Dedifferentiated amniotic fluid mesenchymal stem cell (primary cell): ENCODE results near the gene PODXL.
"Not testable (repeated sequence)": the region's sequence is repeated elsewhere in the genome, so short reads cannot be mapped to it uniquely, and the experiment has no call there.

Experiments
- DNase-seq: peaks from one replicate; pipeline ENCODE4 v3.0.0-alpha.2; 2016; ENCODE audit errors: extremely low spot score

Gene PODXL

DNA sequence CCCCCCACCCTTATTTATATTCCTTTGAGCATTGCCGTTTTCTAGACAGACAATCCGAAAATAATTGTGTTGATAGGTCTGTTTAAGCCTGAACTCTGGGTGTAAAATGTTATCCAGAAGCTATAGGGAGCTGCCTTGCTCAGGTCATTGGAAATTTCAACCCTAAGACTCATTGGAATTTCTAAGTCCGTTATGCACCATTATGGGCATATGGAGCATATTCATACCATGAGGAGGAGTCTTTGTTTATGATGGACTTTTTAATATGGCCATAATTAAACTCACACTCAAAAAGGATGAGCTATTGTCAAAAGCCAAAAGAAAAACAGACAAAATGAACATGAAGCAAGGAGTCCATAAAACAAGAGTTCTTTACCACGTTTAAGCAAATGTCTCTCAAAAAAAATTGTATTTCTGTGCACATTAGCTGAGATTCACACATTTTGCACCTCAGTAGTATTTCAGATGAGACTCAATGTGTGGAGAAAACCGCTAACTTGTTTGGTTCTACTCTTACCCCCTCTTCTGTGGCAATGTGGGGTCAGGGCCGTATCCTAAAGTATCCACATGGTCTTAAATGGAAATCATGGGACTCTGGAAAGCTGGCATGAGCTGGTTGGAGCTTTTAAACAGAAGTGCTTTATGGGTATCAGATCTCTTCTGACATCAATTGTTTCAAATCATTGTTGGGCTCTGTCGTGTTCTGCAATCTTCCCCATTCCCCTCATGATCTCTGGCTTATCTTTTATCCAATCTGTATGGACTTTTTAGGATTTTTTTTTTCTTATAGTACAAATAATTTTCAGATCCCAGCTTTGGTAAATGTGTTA is 60.5 kb downstream of the PODXL start:
- DNase-seq = no peak

DNA sequence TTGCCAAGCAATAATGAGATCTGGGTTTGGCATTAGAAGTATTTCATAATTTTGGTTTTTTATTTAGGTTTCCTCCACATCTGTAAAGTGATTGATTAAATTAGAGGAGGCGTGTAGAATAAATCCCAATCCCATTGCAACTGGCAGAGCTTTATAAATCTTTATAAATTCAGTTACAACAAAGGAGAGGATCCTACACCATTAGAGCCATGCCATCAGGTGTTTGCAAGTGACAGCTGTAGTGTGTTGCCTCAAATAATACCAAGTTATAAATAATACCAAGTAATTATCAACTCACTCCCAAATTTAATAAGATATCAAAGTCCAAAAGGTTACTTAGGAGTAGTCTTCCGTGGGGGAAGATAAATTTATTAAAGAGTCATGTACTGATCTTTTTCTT is 62.2 kb downstream of the PODXL start:
- DNase-seq = no peak

DNA sequence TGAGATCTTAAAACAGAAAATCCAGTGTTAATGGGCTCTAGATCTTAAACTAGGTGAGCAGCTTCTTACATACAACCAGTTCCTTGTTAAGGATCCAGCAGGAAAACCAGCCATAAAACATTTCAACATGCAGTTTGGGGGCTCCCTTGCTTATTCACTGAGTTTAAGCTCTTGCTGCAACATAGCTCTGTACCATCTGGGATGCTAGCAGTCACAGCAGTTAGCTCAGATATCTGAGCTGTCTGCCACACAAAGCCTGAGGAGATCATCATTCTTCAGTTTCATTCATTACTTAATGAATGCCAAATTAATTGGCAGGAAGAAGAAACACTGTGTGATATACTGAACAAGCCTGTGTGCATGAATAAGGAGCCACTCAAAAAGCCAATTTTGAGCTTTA is 62.8 kb downstream of the PODXL start:
- DNase-seq = no peak

DNA sequence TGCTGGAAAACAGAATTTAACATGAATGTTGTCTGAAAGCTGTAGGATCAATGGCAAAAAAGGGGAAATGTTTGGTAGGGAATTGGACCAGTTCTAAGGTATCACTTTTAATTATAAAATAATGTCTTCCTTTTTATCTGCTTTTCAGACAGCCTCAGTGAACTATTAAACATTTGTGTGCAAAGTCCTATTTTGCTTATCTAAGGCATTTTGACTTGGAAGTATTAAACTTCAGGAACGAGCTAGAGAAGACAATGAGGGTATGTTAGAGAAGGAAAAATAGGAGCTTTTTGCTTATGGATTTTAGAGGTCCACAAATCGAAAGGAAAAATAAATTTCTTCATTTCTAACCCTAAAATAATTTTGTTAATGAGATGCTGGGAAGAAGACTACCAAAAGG is 63.3 kb downstream of the PODXL start:
- no peak for DNase-seq

DNA sequence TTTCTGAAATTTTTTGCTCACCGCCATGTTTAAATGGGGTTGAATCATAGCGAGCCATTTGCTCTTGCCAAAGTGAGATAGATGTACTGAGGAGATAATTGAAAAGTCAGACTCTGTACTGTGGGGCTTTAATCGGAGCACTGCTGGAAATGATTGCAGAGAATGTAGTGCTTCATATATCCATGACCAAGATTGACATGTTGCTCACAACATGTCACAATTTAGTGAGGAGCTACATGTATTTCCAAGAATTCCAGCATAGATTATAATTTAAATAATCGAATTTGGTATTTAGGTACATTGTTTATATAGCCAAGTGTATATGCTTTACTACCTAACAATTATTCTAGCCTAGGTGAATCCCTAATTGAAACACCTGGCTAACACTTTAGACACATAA is 66.5 kb downstream of the PODXL start:
- DNase-seq = no peak

DNA sequence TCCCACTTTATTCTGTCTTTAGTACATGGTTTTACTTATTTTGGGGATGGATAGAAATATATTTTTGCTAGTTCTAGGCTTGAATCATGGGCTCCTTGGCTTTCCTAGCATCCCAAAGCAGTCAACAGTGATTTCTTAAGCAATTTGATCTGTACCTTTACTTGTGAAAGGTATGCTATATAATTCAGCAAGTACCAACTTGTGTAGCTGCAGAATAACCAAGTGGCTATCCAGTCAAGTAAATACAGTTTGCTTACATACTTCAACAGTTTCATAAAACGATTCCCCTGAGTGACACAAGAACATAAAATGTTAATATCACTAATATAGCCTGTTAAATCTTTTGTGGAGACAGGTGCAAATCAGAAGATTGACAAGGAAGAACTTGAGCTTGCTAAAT is 67.2 kb downstream of the PODXL start:
- DNase-seq = no peak

DNA sequence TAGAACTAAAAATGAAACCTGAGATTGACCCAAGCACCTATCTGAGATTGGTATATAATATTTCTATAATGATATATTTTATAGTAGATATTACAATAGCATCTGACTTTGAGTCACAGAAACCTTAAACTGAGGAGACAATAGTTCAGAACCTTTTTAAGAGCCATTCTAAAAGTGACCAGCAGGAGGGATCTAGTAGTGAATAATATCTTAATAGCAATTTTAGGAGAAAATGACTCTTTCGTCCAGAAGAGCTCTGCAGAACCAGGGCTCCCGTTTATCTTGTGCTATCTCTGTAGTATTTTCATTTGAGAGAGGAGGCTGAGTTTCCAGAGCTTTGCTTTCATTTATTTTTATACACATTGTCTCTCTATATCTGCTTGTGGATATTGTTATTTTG is 68.1 kb downstream of the PODXL start:
- no peak for DNase-seq

DNA sequence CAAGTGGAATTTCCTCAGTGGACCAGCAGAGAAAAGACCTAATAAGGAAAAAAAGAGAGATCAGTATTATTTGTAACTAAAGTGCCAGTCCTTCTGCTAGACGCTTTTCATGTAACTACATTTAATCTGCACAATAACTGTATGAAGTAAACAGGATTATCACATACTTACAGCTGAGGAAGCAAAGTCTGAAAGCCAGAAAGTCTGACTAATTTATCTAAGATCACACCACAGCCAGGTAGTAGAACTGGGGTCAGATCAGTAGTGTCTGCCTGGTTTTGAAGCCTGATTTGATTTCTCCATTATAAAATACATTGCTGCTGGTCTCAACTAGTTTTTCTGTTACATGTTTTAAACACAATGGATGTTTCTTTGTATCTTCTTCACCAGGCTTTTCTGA is 69.2 kb downstream of the PODXL start:
- no peak for DNase-seq

DNA sequence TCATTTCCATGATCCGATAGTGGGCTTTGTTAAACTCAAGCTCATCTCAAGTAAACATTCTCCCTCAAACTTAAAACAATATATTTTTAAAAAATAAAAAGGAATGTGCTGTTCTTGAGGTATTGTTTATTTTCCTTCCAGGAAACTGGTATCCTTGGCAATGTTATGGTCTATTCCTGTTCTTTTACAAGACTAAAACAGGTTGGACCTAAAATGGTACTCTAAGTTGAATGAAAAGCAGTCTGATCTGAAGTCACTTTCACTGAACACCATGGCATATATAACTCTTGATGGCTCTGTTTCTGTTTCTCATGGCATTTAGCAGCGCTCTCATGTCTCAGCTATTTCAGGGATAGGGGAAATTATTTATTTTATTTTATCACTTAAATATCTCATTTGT is 70.1 kb downstream of the PODXL start:
- DNase-seq = no peak

DNA sequence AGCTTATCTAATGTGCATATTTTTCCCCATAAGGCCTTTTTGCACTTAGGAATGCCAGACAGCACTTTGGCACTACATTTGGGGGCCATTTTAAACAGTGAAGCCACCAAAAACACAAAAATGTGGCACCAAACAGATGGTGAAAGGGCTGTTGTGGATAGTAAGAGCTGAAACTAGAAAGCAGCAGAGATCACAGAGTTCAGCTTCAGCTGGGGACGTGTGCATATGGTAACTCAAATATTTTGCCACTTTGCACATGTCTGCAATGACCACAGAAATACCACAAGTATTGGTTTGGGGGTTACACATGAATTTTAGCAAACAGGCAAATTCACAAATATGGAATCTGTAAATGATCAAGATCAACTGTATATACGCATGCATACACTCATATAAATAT is 72.8 kb downstream of the PODXL start:
- DNase-seq = no peak

DNA sequence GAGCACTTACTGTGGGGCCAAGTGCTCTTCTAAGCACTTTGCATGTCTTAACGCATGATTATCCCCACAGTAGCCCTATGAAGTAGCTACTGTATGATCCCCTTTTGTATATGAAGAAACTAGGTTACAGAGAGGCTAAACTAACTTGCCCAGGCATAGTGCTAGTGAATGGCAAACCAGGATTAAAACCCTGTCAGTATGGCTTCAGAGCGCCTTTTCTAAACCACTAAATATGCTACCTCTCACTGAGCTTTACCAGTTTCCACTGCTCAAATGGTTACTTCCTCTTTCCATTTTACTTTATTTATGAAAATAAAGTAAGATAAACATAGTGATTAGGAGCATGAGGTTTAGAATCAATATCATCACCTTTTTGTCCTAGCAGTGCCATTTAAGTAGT is 73.6 kb downstream of the PODXL start:
- no peak for DNase-seq

DNA sequence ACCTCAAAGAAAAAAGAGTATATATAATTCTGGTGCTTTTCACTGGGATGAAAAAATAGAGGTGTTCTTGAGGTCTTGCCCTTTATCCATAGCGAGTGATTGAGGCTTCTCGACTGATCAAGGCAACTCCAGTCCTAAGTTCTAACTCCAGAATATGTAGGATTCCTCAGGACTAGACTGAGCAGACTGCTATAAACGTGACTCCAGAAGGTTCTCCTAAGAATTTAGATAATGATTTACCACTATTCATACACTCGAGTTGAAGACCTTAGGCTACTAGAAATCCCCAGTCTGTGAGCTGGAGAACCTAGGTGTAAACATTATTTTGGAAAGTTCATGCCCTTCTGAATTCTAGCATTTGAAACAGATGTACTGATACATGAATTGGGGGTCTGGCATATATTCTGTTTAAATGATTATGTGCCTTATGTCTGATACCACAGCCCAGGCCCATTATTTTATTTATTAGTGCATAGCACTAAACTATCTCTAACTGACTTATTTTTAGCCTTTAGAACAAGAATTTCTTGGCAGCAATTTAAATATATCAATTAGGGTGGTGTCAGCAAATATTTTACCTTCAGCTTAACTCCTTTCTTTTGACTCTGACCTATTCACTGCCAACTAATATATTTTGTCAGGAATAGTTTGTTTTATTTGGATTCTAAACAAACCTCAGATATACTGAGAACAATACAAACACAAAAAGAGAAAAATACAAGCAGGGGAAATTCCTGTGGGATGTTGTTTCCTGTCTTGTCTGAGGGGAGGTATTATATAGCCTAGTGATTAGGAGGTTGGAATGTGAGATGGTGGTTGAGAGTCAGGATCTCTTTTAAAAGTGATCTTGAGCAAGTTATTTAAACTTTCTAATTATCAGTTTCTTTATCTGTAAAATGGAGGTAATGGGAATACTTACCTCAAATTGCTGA is 75.8 kb downstream of the PODXL start:
- no peak for DNase-seq

DNA sequence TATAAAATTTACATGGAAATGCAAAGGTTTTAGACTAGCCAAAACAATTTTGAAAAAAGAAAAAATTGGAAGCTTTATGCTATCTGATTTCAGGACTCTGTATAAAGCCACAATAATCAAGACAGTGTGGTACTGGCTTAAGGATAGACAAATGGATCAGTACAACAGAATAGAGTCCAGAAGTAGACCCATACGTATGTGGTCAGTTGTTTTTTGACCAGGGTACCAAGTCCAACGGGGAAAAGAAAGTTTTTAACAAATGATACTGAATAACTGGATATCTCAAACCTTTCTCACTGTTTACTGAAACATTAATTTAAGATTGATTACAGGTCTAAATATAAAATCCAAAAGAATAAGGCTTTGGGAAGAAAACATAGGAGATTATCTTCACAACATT is 79.7 kb downstream of the PODXL start:
- DNase-seq = no peak

DNA sequence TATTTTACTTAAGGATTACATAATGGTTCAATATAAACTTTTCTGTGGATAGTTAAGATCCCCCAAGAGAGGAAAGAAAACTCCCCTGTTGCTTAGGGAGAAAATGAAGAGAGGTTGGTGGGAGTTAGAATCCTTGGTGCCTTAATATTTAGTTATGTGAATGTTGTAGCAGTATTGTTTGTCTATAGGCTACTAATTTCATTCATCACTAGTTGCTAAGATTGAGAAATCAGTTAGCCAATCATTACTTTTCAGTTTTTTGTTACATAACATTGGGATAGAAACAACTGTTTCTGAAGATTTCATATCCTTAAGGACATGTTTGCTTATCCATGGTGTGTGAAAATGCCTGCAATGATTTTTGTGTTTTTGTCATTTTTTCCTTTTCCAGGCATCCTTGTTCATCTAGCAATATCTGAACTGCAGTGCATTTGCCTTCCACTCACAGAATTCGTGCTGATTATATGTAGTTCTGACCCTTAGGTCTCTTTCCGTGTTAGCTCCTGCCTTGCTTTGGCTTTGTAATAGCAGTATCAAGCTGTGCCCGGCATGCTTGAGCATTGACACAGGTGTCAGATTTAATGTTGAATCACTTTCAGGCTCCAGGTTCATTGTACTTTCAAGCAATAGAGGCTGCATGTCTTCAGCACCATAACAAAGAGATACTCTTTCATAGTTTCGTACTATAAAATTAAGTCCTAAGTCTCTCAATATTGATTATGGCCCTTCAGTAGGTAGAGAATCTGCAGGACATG is 85.0 kb downstream of the PODXL start:
- DNase-seq = no peak

DNA sequence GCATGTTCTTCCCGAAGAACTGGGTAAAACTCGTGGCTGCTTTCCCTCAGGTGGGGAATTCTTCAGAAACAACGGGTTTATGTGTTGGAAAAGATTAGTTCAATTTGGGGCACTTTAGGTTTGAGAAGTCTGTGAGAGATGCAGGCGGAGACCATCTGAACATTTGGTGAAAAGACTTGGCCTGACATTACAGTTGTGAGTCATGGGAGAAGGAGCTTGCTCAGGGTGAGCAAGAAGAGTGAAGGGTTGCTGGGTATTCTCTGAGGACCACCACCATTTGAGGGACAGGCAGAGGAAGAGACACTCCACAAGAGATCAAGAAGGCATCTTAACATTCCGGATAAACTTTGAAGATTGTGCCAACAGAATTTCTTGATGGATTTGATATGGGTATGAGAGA is 88.6 kb downstream of the PODXL start:
- no peak for DNase-seq

DNA sequence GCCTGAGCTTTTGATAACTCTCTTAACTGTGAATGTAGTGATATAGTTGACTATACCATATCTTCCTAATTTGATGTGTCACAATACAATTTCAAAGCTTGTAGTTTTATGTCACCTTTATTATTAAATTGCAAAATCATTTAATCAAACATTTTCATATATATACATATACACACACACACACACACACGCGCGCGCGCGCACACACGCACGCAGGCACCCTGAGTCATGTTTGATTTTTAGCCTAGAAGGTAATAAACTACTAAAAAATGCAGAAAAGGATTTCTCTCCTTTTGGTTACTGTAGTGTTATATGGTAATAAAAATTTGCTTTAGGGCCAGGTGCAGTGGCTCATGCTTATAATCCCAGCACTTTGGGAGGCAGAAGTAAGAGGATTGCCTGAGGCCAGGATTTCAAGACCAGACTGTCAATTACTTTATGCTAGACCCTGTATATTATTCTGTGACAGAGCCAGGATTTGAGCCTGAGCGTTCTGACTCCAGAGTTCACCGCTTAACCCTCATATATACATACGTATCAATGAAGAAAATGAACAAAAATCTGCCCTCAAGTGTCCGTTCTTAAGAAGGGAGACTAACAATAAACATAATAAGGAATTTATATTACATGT is 89.6 kb downstream of the PODXL start:
- no peak for DNase-seq

DNA sequence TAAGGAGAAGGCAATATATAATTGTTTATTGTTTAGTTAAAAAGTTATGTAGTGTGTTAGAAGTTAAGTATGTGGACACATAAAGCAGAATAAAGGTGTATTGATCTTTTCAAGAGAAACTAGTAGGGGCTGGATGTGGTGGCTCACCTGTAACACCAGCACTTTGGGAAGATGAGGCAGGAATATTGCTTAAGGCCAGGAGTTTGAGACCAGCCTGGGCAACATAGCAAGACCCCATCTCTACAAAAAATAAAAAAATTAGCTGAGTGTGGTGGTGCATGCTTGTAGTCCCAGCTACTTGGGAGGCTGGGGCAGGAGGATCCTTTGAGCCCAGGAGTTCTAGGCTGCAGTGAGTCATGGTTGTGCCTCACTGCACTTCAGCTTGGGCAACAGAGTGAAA is 93.7 kb downstream of the PODXL start:
- DNase-seq = not testable (repeated sequence)

DNA sequence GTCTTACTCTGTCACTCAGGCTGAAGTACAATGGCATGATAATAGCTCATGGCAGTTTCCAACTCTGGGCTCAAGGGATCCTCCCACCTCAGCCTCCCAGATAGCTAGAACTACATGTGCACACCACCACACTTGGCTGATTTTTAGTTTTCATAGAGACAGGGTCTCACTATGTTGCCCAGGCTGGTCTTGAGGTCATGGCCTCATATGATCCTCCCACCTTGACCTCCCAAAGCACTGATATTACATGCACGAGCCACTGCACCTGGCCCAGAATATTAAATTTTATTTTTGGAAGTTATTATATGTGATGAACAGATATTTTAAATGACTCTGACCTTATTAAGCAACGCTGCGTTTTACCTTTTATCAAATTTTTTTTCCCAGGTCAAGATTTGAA is 94.4 kb downstream of the PODXL start:
- no peak for DNase-seq

DNA sequence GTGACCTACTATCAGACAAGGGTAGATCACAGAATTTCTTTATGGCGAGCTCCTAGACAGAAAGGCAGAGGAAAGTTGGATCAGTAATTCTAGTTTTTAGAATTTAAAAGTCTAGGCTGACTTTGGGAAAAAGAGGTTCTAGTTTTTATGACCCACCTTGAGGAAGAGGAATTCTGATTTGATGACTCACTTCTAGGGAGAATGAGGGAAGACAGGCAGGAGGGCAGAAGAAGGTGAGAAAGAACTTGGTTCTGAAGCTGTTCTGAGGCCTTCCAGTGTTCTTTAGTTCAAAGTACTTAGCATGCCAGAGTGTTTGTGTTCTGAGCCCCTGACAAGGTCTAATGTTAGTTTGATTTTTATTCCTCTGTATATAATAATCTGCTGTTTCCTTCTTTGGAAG is 97.2 kb downstream of the PODXL start:
- no peak for DNase-seq

DNA sequence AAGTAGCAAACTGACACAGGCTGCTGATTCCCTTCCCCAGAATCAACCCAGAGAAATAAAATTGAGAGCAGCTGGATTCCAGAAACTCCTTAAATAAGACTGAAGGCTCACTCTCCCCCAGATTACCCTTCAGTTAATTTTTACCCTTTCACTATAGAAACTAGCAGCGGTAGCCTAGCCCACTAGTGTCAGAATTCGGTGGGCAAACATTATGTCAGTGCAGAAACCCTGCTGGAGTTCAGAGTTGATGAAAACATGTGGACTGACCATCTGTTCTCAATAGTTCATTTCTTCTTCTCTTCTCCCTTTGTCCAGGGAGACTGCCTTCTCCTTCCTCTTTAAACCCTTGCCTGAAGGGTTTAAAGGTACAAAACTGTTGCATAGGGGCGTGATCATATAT is 100.1 kb downstream of the PODXL start:
- no peak for DNase-seq

DNA sequence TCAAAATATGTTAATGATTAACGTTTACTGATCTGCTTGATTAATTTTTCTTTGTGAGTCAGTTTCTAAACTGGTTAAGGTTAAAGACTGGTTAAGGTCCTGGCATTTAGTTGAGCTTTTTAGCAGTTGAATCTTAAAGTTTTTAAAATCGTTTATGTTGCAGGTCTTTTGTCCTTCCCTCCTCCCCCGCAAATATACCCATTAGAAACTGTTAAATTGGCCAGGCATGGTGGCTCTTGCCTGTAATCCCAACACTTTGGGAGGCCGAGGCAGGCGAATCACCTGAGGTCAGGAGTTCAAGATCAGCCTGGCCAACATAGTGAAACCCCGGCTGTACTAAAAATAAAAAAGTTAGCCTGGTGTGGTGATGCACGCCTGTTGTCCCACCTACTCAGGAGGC is 100.9 kb downstream of the PODXL start:
- no peak for DNase-seq

DNA sequence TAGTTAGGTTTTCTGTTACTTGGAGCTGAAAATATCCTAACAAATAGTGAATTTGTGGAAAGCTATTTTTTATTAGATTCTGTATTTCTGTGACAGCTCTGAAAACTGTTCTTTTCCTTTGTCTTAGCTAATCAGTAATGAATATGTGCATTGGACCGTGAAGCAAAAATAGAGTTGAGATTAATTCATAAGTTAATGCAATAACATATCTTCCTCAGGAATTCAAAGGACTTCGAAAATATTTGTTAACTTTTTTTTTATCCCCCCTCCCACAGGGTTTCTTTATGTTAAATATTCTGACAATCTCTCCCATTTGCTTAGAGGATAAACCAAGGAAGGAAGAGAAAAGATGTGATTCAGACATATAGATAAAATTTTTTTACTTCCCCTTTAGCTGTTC is 101.4 kb downstream of the PODXL start:
- no peak for DNase-seq
